ENCODE results near the gene FLVCR2.

GRCh38 chr14:75607842-75608640 is 29.6 kb downstream of the FLVCR2 start:
- no peak for TF ChIP-seq REST (IDR thresholded peaks at IDR 0.05; ENCODE audit: insufficient read depth in 1 of 2, low read depth in 2 of 2, low read length in 2 of 2)
- TF ChIP-seq POLR2AphosphoS5 (IDR thresholded peaks at IDR 0.05; ENCODE audit: low read depth, low read length) = no peak
- TF ChIP-seq TAF1 (IDR thresholded peaks at IDR 0.05; ENCODE audit: borderline replicate concordance, insufficient read depth, low read length) = no peak
- no peak for TF ChIP-seq SIN3A (IDR thresholded peaks at IDR 0.05; ENCODE audit: borderline replicate concordance, insufficient read depth, low read length)
- no peak for TF ChIP-seq FOXP2 (optimal IDR thresholded peaks at IDR 0.05; ENCODE audit: borderline replicate concordance, extremely low read depth, extremely low read length, insufficient read depth)

Data from PFSK-1 (cell line).